Activated effector memory CD4-positive, alpha-beta T cell treated with anti-CD3 and anti-CD28 coated beads, Interleukin-2, amount 50 U/mL, for 16 hours (primary cell): ENCODE results near the gene FDX1.

Experiments used
- DNase-seq: peaks from one replicate; pipeline ENCODE4 v3.0.0-alpha.2; 2020

The FDX1 gene

DNA sequence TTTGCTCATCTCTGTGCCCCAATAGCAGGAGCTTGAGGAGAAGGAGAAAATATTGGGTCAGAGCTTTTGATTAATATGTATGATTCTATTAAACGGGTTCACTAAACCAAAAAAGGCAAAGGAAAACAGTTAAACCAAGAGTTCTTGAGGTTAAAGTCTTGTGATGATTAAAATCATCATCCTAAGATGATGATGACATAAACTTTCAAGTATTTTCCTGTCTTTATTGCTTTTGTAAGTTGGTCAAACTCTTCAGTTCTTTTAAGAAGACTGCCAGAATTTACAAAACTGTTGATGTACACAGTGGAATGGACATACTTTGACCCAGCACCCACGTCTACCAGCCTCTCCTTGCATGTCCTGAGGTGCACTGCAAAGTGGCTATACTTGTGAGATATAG, 41.0 kb downstream of the FDX1 start:
- no peak for DNase-seq

DNA sequence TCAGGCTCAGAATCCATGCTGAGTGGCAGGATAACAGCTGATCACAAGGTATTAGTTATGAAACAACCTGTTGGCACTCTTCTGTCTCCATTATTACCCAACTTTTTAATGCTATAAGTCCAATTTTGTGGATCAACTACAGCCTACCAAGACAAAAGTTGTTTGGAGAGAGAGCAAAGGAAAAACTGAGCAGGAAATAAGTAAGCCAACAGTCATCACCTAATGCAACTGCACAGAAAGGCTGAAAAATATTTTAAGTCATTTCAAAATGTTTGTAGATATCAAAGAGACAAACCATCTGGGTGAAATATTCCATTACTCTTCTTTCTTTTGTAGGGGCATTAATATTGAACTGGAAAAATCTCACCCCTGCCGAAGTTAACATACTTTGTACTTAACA, 41.6 kb downstream of the FDX1 start:
- no peak for DNase-seq

DNA sequence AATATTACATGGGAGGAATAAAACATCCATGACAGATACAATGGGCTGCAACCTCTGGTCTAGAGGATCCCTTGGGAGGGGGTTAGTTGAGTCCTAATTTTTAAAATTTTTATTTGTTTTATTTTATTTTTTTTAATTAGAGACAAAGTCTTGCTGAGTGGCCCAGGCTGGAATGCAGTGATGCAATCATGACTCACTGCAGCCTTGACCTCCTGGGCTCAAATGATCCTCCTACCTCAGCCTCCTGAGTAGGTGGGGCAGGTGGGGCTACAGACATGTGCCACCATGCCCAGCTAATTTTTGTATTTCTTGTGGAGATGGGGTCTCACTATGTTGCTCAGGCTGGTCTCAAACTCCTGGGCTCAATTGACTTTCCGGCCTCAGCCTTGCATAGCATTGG, 43.1 kb downstream of the FDX1 start:
- DNase-seq, result no peak

DNA sequence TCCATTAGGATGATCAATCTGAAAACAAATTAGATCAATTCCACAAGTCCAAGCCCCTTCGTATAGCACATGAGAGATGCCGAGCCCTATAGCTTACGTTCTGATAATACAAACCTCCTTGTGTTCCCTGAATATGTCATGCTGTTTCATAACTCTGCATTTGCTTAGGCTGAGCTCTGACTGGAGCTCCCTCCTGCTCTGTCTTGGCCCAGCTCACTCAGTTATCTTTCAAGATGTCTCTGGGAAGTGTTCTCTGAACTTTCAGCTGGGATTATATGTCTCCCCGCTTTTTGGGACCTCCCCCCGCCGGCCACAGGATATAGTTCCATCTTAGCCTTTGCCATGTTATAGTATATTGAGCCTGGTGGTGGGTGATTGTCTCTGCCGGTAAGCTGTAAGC, 44.0 kb downstream of the FDX1 start:
- no peak for DNase-seq

DNA sequence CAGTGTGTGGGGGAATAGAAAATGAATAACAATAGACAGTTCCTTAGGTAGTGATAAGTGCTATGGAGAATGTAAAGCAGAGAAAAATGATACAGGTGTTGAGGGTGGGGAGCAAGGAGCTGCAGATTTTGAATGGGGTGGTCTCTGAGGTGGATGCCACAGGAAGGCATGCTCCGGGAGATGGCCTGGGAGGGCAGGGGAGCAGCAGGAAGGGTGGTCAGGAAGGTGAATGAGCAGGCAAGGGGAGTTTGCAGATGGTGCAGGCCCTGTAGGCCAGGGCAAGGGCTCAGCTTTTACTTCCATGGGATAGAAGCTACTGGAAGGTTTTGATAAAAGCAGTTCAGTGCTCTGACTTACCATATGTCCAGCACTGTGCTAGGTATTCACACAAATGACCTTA, 44.8 kb downstream of the FDX1 start:
- no peak for DNase-seq

DNA sequence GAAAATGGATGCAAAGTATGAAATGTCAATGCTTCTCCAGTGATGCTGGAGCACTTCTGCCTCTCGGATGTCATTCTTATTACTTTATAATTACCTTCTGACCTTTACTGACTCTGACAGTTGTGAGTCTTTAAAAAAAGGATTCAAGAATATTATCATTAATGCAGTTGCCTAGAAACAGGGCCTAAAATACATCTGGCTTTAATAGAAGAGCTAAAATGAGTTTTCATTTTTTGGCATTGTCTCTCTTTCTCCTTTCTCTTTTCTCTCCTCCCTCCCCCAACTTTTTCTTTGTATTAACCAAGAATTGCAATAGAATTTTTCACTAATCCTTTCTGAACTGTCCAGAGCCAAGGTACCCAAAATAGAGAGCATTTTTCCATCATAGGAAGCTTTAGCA, 45.9 kb downstream of the FDX1 start:
- no peak for DNase-seq

DNA sequence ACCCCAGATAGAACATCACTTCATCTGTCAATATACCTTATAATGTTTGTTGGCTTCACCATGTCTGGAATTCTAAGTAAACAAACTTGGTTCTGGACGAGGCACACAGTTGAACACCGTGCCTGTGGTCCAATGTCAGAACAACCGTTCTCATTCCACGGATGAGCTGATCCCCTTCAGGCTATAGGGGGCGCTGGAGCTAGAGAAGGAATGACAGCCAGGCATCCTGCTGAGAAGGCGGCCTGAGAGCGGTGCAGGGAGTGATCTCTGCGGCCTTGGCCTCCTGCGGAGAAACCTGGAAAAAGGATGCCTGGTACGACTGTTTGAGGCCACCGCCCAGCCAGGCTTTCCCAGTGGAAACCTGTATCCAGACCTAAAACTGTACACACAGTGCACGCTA, 48.7 kb downstream of the FDX1 start:
- DNase-seq, result no peak

DNA sequence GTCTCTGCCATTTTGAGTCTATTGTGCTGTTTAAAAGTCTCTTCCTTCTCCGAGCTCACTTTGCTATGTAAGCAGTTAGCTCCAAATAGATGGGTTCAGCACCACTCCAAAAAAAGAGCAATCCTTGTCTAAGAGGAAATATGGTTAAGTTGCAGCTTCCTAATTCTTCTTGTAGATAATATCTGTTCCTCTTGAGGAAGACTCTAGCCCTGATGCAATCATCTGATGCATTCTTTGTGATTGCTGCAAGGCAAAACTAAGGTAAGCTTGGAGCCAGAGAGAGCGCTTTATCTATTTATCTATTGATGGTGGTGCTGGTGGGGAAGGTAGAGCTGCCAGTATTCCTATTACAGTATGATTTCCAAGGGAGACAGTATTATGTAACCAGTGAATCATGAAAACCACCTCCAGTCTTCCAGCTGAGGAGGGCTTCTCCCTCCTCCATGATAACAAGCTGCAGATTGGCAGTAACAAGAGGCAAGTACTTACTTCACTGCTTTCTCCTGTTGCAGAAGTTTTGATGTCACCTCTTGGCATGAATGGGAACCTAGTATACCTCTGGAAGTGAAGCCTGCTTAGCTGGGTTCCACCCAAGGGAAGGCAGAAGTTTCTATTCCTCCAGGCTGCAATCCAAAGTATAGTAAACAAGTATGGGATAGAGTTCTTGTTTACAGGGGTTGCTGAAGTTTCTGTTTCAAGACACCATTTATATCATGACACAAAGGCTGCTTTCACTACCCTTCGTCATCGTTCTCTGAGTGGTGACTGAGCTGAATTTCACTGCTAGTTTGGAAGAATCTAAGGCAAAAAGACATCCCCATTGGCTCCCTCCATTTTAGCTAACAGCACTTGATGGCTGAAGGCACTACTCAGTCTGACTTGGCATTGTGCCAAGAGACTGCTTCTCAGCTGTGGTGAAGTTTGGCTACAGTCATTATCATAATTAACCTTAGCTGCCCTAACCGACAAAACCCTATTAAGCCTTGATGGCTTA, 49.7 kb downstream of the FDX1 start:
- DNase-seq, result no peak

DNA sequence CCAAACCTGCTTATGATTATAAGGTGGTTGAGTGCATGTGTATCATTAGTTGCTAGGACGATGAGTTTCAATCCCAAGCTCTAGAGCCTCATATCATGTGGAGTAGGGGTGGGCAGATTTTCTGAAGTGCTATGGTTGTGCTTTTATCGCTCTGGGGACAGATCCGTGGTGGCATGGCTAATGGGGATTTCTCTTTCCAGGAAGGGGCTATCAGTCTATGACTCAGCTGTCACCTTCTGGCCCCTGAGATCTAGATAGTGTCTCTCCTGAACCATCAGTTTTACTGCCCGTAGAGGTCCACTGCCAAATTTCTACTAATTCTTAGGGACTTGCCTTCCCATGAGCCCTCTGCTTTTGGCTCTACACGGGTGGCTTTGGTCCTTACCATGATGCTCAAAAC, 51.8 kb downstream of the FDX1 start:
- DNase-seq, result no peak

DNA sequence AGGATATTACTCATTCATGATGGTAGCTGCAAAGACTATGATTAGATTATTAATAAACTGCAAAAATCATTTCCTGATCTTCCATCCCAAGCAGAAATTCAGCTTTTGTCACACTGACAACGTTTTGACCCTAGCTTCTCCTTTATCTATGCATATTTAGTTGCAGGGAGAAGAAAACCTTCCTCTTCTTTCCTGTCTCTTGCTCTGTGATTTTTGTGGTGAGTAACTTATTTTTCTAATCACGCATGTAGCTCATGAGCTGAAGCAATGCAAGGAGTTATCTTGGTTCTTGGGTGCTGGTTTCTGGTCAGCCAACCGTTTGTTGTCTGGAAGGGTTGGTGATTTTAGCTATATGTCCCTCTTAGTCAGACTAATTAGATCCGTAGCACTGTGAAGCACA, 56.4 kb downstream of the FDX1 start:
- no peak for DNase-seq

DNA sequence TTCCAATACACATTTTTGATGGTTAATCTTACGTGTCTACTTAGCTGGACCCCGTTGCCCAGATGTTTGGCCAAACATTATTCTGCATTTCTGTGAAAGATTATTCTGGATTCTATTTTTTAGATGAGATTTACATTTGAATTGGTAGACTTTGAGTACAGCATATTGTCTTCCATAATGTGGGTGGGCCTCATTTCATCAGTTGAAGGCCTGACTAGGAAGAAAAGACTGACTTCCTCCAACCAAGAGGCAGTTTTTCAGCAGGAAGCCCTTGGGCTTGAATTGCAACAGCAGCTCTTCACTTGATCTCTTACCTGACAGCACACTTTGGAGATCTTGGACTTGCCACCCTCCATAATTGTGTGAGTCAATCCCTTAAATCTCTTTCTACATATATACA, 58.7 kb downstream of the FDX1 start:
- no peak for DNase-seq

DNA sequence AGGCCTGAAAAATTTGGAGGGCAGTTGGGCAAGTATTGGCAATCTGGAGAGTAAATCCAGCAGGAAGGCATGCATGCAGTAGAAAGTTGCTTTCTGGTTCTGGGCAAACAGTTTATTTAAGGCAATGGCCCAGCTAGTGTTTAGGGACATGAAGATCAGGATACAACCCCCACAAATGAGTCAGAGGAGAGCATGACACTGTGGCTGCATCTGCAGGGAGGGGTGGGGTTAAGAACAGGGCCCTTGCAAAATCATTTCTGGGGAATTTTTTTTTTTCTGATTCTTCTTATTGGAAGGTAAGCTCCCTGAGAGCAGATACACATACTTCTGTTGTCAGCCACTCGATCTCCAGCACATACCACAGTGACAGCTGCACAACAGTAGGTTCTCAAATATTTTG, 61.1 kb downstream of the FDX1 start:
- no peak for DNase-seq

DNA sequence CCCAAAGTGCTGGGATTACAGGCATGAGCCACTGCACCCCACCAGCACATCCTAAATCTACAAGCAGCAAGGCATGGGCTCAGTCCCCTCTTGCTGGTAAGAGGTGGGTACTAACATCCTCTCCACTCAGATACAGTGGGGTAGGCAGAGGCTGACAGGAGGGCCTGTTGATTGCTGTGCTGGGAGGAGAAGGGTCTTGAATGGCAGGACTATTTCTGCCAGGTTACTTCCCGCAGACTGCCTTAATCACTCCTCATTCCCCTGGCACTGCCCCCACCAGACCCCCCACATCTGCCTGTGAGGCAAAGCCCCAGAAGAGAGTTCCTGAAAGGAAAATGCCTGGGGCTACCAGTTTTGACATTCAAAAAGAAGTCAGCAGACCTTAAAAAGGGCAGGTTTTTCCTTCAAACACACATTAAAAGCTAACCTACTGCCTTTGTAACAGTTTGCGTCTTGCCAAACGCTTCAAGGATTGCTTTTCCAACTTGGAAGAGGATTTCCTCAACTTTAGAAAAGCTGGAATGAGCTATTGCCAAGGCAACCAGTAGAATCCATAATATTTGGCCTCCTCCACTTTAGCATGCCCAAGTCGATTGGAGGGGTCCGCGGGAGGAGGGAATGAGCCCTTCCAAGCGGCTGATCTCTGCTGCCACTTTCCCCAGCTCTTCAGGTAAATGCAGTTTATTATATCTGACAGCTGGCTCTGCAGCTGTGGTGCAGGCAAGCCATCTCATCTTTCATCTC, 62.0 kb downstream of the FDX1 start:
- no peak for DNase-seq

DNA sequence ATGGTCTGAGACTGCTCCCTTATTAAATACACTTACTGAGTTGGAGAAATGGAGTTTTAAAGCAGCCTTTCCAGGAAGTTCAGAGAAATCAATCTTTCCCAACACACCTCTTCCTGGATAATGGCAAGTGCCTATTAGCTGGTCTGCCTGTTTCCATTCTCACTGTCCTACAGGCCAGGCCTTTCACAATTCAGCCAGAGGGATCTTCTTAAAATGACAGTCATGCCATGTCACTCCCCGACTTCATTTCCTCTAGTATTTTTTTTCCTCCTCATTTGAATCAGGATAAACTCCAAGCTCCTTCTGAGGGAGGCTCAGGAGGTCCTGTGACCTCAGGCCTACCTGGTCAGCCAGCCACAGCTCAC, 62.6 kb downstream of the FDX1 start:
- DNase-seq, result no peak

DNA sequence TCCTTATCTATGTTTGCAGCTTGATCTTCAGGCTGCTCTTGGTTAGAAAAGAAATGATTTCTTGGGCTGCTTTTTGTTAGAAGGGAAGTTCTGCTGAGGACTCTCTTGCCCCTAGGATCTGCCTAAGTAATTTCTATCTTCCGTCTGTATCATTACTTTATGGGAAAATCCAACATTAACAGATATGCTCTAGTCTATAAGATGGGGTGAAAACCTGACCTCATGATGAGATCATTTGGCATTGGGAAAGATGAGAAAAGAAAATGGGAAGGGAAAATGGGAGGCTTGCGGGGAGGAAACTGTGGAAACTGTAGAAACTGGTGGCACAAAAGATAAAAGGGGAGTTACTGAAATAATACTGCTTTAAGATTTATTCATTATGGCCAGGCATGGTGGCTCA, 63.6 kb downstream of the FDX1 start:
- no peak for DNase-seq

DNA sequence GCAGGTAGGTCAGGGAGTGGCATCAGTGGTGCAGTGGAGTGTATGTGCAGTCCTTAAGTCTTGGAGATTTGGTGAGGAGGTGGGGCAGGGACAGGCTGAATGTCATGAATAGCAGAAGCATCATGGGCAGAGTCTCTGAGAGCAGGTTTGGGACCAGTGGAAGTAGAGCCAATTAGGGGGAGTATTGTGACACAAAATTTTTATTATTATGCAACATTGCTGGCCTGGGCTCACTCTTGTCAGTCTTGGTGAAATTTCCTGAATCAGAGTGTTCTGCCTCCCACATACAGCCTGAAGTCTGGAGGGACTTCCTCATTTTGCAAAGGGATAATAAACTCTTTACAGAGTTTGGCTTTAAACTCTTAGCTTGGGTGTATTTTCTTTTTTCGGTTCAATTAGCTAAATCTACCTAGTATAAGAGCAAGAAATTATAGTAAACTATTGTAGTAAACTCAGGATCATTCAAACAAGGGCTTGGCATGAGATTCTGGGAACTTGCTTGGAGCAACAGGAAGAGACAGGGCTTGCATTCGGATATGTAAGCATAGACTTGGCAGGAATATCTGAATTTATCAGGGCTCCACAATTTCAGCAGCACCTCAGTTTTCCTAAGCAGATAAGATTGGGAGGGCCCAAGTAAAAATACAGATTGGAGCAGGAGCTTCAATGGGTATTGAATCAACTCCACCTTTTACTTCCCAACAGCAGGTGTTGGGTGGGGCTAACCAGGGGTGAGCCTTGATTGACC, 67.7 kb downstream of the FDX1 start:
- no peak for DNase-seq

DNA sequence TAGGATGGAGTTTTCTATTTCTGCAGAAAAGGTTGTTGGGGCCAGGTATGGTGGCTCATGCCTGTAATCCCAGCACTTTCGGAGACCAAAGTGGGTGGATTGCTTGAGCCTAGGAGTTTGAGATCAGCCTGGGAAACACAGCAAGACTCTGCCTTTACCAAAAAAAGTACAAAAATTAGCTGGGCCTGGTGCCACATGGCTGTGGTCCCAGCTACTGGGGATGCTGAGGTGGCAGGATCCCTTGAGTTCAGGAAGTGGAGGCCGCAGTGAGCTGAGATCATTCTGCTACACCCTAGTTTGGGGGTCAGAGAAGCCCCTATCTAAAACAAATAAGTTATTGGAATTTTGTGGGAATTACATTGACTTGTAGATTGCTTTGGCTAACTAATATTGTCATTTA, 71.7 kb downstream of the FDX1 start:
- DNase-seq, result no peak

DNA sequence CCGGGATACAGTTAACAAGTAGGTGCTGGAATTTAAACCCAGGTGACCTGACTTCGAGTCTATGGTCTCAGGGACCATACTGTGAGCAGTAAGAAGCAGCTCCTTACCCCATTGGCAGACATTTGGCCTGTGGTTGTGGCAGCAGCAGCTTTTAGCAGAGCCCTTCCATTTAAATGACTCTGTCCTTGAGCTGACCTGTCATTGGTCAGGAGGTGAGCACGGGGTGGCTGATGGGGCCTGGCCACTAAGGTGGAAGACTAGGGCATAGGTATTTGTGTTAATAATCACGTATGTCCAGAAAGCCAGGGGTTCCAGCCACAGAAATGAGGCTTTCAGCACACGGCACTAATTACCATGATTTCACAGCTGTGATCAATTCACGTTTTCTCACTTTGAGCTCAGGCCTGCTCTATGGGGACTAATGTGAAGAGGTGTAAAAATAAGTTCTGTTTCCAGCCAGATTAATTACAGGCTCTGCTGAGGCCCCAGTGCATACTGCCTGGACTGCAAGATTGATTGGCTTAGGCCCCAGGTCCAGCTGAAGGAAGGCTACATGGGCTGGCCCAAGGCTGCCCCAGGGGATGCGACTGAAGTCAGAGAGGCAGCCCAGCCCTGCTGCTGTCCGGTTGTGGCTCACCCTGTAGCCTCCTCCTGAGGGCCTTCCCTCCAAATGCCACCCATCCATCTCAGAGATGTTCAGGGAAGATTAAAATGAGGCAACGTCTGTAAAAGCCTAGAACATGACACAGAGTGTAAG, 76.0 kb downstream of the FDX1 start:
- DNase-seq, result no peak

DNA sequence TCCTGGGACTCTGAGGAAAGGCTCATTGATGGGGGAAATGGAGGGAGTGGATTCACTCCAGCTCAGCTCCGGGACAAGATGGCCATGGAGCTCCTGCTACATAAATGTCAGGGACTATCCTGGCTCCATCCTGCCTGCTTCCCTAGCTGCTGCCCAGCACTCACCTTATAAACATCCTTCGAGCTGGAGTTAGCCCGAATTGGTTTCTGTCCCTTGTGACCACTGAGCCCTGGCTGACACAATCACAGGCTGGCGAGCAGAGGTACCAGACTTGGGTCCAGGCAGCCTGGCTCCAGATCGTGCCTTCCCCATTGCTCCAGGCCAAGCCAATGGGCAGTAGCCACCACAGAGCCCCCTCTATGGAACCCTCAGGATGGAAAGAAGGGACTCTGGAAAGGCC, 77.6 kb downstream of the FDX1 start:
- DNase-seq, result no peak

DNA sequence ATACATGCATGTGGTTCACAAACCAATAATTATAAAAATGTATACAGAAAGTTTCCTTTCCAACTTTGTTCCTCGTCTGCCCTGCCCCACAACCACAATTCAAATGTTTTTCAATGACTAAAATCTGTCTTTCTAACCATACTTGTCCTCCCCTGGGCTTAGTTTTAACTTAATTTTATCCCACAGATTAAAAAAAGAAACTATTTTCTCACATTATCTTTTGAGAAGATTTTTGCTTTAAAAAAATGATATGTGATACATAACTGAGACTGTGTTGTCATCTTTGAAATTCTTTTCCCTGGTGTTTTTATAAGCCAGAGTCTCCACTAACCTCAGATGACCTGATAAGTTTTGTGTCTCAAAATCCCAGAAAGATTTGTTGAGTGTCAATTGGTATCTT, 79.0 kb downstream of the FDX1 start:
- DNase-seq, result no peak

DNA sequence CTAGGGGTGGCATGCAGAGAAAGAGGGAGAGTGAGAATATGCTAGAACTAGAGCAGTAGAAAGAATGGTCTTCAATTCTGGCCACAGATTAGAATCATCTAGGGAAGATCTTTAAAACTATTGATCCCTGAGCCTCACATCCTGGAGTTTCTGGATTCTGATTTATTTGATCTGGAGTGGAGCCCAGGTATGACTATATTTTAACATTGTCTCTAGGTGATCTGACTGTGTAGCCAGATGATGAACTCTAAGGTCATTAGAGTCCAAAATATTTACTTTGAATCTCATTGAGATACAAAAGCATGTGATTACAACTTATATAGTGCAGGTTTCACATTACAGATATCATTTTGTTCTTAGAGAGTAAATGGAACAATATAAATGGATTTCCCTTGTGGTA, 79.7 kb downstream of the FDX1 start:
- no peak for DNase-seq

DNA sequence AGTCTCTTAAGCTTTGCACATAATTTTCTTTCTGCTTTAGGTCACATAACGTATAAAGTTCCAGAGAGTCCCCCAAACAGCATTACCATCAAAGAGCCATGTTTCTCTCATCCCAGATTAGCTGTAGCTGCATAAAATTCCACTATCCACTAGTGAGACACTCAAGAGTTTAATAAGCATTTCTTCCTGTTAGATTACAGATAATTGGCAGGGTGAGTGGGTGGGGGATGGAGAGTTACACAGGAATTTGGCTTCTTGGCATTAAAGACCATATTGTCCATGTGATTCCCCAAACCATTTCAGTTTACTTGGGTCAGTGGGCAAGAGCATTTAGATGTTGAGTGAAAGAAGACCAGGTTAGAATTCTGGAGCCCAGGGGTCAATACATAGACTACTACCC, 82.3 kb downstream of the FDX1 start:
- DNase-seq, result no peak

DNA sequence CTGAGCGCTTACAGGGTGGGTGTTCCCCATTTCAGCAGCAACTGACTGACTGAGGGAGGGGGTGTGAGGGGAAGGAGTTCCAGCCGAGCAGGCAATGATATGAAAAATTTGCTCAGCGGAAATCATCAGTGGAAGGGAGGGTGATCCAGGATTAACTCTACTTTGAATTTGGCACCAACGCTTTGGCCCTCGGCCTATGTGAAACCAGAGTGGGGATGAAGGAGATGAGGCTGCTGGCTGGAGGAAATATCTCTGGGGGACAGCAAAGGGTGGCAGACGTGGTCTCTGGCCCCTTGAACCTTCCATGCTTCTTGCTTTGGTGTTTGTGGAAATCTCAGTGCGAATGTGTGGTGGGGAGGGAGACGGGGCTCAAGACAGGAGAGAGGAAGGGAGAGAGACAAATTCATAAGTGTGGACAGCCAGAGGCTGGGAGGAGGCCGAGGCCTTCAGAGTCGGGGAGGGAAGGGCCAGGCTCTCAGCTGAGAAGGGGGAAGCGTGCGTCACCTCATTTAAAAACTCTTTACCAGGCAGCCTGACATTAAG, 83.6 kb downstream of the FDX1 start:
- no peak for DNase-seq
